Neural cell (in vitro differentiated cells): ENCODE data around the gene LY9. TPM values are rescaled to one million over a fixed set of nuclear protein-coding genes. Genes with fewer than 3 reads are reported as not detected.

Experiments used
- H2AFZ ChIP-seq: fragments of 200-600, 300-800 bp; sonication (generic), shearing (Covaris generic); 2 replicates; pipeline ENCODE4 v1.6.0; 2014; ENCODE audit warnings: low read depth, mild to moderate bottlenecking, antibody characterized with exemption, low read length, moderate library complexity
- H3F3A ChIP-seq: fragments of 200-600 bp; shearing (Covaris generic); 2 replicates; pipeline ENCODE4 v1.6.1; 2016; ENCODE audit warnings: mild to moderate bottlenecking, moderate library complexity, mixed read lengths, antibody characterized with exemption, low read length; ENCODE audit not compliant: insufficient read depth, poor library complexity, severe bottlenecking
- H3K27ac ChIP-seq: fragments of 200-600, 300-800 bp; sonication (generic), shearing (Covaris generic); 2 replicates; pipeline ENCODE4 v1.5.1; 2014; ENCODE audit warnings: mild to moderate bottlenecking, low read length, moderate library complexity
- H3K27me3 ChIP-seq: fragments of 300-800, 200-600 bp; sonication (generic), shearing (Covaris generic); 2 replicates; pipeline ENCODE4 v1.6.0; 2014; ENCODE audit warnings: mild to moderate bottlenecking, low read depth, low read length, moderate library complexity; ENCODE audit not compliant: insufficient read depth
- H3K36me3 ChIP-seq: fragments of 300-800, 200-600 bp; sonication (generic), shearing (Covaris generic); 2 replicates; pipeline ENCODE4 v1.5.1; 2014; ENCODE audit warnings: mild to moderate bottlenecking, antibody characterized with exemption, low read length, moderate library complexity; ENCODE audit not compliant: insufficient read depth
- H3K4me2 ChIP-seq: fragments of 300-800, 200-600 bp; sonication (generic), shearing (Covaris generic); 2 replicates; pipeline ENCODE4 v1.6.0; 2014; ENCODE audit warnings: mild to moderate bottlenecking, low read length
- H3K4me3 ChIP-seq: fragments of 300-800, 200-600 bp; sonication (generic), shearing (Covaris generic); 2 replicates; pipeline ENCODE4 v1.5.1; 2014; ENCODE audit warnings: mild to moderate bottlenecking, low read length, moderate library complexity
- H3K79me2 ChIP-seq: fragments of 200-600 bp; shearing (Covaris generic); replicated peaks from 2 replicates; pipeline ENCODE4 v1.6.0; 2014; ENCODE audit warnings: mild to moderate bottlenecking, low read length, moderate library complexity; ENCODE audit not compliant: insufficient read depth
- H3K9ac ChIP-seq: fragments of 300-800, 200-600 bp; sonication (generic), shearing (Covaris generic); 2 replicates; pipeline ENCODE4 v1.6.1; 2016; ENCODE audit warnings: mild to moderate bottlenecking, low read length, mixed read lengths
- H3K9me2 ChIP-seq: fragments of 200-600 bp; shearing (Covaris generic); 2 replicates; pipeline ENCODE4 v1.6.1; 2016; ENCODE audit warnings: mild to moderate bottlenecking, low read length, mixed read lengths; ENCODE audit not compliant: insufficient read depth
- H3K9me3 ChIP-seq: fragments of 200-600, 300-800 bp; sonication (generic), shearing (Covaris generic); 2 replicates; pipeline ENCODE4 v1.6.1; 2016; ENCODE audit warnings: mild to moderate bottlenecking, mixed run types, low read length, moderate library complexity, mixed read lengths
- H4K20me1 ChIP-seq: fragments of 200-600 bp; shearing (Covaris generic); 2 replicates; pipeline ENCODE4 v1.6.1; 2016; ENCODE audit warnings: mild to moderate bottlenecking, mixed run types; ENCODE audit not compliant: insufficient read depth
- EP300 ChIP-seq: fragments of 450-650 bp; conservative IDR thresholded peaks from 2 replicates; pipeline ENCODE4 v1.6.1; 2014; ENCODE audit warnings: antibody characterized with exemption, mild to moderate bottlenecking, moderate library complexity; ENCODE audit not compliant: poor library complexity, severe bottlenecking
- EZH2 ChIP-seq: fragments of 200-600, 300-800 bp; shearing (Covaris generic), sonication (generic); IDR thresholded peaks from 2 replicates; pipeline ENCODE4 v1.6.1; 2014; ENCODE audit warnings: antibody characterized with exemption, low read length, borderline replicate concordance, mild to moderate bottlenecking; ENCODE audit not compliant: insufficient read depth, poor library complexity, severe bottlenecking
- MXI1 ChIP-seq: fragments of 450-650 bp; conservative IDR thresholded peaks from 2 replicates; pipeline ENCODE4 v1.6.1; 2014; ENCODE audit warnings: antibody characterized with exemption, mild to moderate bottlenecking; ENCODE audit not compliant: poor library complexity, severe bottlenecking
- POLR2AphosphoS5 ChIP-seq: IDR thresholded peaks from 2 replicates; pipeline ENCODE4 v1.6.1; 2012
- RAD21 ChIP-seq: fragments of 450-650 bp; conservative IDR thresholded peaks from 2 replicates; pipeline ENCODE4 v1.6.1; 2014; ENCODE audit warnings: antibody characterized with exemption, mild to moderate bottlenecking, moderate library complexity
- REST ChIP-seq: IDR thresholded peaks from 2 replicates; pipeline ENCODE4 v1.6.1; 2012; ENCODE audit warnings: borderline replicate concordance
- SMC3 ChIP-seq: fragments of 450-650 bp; conservative IDR thresholded peaks from 2 replicates; pipeline ENCODE4 v1.6.1; 2014; ENCODE audit warnings: antibody characterized with exemption, mild to moderate bottlenecking, moderate library complexity; ENCODE audit not compliant: poor library complexity
- TAF1 ChIP-seq: IDR thresholded peaks from 2 replicates; pipeline ENCODE4 v1.6.1; 2012; ENCODE audit warnings: low read depth
- polyA plus RNA-seq: library from polyadenylated mRNA; depleted of rRNA; stranded (reverse); fragments of >200 nt; gene quantifications from 2 replicates; pipeline ENCODE4 v1.2.3, GENCODE V29; 2014
- TF ChIP-seq, protein P1 (sequence below): fragments of 450-650 bp; IDR thresholded peaks from 2 replicates; pipeline ENCODE4 v1.5.1; 2014; ENCODE audit warnings: antibody characterized with exemption, mild to moderate bottlenecking, moderate library complexity; ENCODE audit not compliant: poor library complexity, severe bottlenecking

The LY9 gene
- polyA plus RNA-seq, 1 donor from 2014 or later = not detected

GRCh38 chr1:160778976-160779375 lies 17.0 kb upstream of the LY9 start:
- no peaks in the 10 kb centered on the region for H3K27me3 ChIP-seq
- no peak overlapping the region for H3K9ac ChIP-seq
- H3K36me3 ChIP-seq = no peaks in the 10 kb centered on the region
- H3K9me3 ChIP-seq = no peaks in the 10 kb centered on the region
- TF ChIP-seq EP300 (no peak), MXI1 (no peak), RAD21 (no peak), EZH2 (no peak), POLR2AphosphoS5 (no peak), SMC3 (no peak), REST (no peak), TAF1 (no peak)
- TF ChIP-seq, protein P1, sequence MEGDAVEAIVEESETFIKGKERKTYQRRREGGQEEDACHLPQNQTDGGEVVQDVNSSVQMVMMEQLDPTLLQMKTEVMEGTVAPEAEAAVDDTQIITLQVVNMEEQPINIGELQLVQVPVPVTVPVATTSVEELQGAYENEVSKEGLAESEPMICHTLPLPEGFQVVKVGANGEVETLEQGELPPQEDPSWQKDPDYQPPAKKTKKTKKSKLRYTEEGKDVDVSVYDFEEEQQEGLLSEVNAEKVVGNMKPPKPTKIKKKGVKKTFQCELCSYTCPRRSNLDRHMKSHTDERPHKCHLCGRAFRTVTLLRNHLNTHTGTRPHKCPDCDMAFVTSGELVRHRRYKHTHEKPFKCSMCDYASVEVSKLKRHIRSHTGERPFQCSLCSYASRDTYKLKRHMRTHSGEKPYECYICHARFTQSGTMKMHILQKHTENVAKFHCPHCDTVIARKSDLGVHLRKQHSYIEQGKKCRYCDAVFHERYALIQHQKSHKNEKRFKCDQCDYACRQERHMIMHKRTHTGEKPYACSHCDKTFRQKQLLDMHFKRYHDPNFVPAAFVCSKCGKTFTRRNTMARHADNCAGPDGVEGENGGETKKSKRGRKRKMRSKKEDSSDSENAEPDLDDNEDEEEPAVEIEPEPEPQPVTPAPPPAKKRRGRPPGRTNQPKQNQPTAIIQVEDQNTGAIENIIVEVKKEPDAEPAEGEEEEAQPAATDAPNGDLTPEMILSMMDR = no peak
- no peak overlapping the region for H3K4me3 ChIP-seq
- H3K4me2 ChIP-seq = no peak overlapping the region
- H2AFZ ChIP-seq = no peak overlapping the region
- no peak overlapping the region for H3K27ac ChIP-seq
- no peaks in the 10 kb centered on the region for H3F3A ChIP-seq
- H3K9me2 ChIP-seq = no peaks in the 10 kb centered on the region
- H3K79me2 ChIP-seq = no peaks in the 10 kb centered on the region
- no peaks in the 10 kb centered on the region for H4K20me1 ChIP-seq

- H3K27ac ChIP-seq = no peak overlapping the region
- no peaks in the 10 kb centered on the region for H3K36me3 ChIP-seq
- no peak overlapping the region for H2AFZ ChIP-seq
- no peak for TF ChIP-seq RAD21
- TF ChIP-seq, protein P1 = no peak
- no peak for TF ChIP-seq EZH2
- no peak for TF ChIP-seq POLR2AphosphoS5
- no peaks in the 10 kb centered on the region for H3K9me3 ChIP-seq
- H3K9ac ChIP-seq = no peak overlapping the region
- no peaks in the 10 kb centered on the region for H3F3A ChIP-seq
- no peak overlapping the region for H3K4me2 ChIP-seq
- no peaks in the 10 kb centered on the region for H3K79me2 ChIP-seq
- no peaks in the 10 kb centered on the region for H3K9me2 ChIP-seq
- H3K4me3 ChIP-seq = no peak overlapping the region
- no peaks in the 10 kb centered on the region for H4K20me1 ChIP-seq
- no peaks in the 10 kb centered on the region for H3K27me3 ChIP-seq
Measured at GRCh38 chr1:160779626-160780397, 16.2 kb upstream of the LY9 start.
